HepG2 (cell line): ENCODE data around the gene PIGN.

Experiments
- POLR2A ChIP-seq, 2 experiments: IDR thresholded peaks; 2 replicates each; pipeline ENCODE4 v1.6.1; 2011; ENCODE audit warnings: low read depth in 2 of 2, low read length in 2 of 2, mild to moderate bottlenecking in 1 of 2, moderate library complexity in 1 of 2; ENCODE audit not compliant: insufficient read depth in 1 of 2
- SP1 ChIP-seq, 2 experiments: fragments of 450-650 bp in 1 of 2; sonication (generic) in 1 of 2; formaldehyde crosslinking in 1 of 2; IDR thresholded peaks; 2 replicates each; pipeline versions ENCODE4 v1.4.0 to v1.6.1; 2016 to 2020; ENCODE audit warnings: missing genetic modification reagents in 1 of 2
- TF ChIP-seq, protein P1 (sequence below): sonication (generic); formaldehyde crosslinking; IDR thresholded peaks from 2 replicates; pipeline ENCODE4 v1.4.0; 2020; ENCODE audit warnings: missing genetic modification reagents, borderline replicate concordance
- TF ChIP-seq, protein P2 (sequence below): sonication (generic); formaldehyde crosslinking; IDR thresholded peaks from 2 replicates; pipeline ENCODE4 v1.4.0; 2020; ENCODE audit warnings: mild to moderate bottlenecking, missing genetic modification reagents
- TF ChIP-seq, protein P3 (sequence below): sonication (generic); formaldehyde crosslinking; IDR thresholded peaks from 2 replicates; pipeline ENCODE4 v1.9.0; 2021; ENCODE audit warnings: mild to moderate bottlenecking, missing genetic modification reagents

DNA sequence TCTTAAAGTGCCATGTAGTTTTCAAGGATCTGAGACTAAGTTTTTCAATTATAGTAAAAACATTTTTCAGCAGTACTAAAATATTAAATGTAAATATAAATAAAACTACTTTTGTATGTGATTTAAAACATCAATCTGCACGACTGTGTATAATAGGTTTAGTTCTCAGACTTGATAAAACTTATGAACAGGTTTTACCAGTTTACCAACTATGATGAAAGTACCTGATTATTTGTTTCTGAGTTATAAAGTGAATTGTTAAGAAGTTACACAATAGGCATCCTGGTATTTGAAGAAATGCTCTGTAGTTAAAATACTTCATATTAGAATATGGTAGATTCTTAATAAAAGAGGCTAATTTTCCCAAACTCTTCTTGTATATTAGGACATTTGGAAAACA, 15.0 kb upstream of the PIGN start:
- no peak for TF ChIP-seq POLR2A (IDR thresholded peaks at IDR 0.05; ENCODE audit: insufficient read depth in 1 of 2, low read depth in 2 of 2, low read length in 2 of 2)
- no peak for TF ChIP-seq SP1 (IDR thresholded peaks at IDR 0.05)
- no peak for TF ChIP-seq SP1 (CRISPR knock-in tag; IDR thresholded peaks at IDR 0.05)
- TF ChIP-seq, protein P1, sequence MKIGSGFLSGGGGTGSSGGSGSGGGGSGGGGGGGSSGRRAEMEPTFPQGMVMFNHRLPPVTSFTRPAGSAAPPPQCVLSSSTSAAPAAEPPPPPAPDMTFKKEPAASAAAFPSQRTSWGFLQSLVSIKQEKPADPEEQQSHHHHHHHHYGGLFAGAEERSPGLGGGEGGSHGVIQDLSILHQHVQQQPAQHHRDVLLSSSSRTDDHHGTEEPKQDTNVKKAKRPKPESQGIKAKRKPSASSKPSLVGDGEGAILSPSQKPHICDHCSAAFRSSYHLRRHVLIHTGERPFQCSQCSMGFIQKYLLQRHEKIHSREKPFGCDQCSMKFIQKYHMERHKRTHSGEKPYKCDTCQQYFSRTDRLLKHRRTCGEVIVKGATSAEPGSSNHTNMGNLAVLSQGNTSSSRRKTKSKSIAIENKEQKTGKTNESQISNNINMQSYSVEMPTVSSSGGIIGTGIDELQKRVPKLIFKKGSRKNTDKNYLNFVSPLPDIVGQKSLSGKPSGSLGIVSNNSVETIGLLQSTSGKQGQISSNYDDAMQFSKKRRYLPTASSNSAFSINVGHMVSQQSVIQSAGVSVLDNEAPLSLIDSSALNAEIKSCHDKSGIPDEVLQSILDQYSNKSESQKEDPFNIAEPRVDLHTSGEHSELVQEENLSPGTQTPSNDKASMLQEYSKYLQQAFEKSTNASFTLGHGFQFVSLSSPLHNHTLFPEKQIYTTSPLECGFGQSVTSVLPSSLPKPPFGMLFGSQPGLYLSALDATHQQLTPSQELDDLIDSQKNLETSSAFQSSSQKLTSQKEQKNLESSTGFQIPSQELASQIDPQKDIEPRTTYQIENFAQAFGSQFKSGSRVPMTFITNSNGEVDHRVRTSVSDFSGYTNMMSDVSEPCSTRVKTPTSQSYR (CRISPR knock-in tag): no peak
- TF ChIP-seq, protein P2, sequence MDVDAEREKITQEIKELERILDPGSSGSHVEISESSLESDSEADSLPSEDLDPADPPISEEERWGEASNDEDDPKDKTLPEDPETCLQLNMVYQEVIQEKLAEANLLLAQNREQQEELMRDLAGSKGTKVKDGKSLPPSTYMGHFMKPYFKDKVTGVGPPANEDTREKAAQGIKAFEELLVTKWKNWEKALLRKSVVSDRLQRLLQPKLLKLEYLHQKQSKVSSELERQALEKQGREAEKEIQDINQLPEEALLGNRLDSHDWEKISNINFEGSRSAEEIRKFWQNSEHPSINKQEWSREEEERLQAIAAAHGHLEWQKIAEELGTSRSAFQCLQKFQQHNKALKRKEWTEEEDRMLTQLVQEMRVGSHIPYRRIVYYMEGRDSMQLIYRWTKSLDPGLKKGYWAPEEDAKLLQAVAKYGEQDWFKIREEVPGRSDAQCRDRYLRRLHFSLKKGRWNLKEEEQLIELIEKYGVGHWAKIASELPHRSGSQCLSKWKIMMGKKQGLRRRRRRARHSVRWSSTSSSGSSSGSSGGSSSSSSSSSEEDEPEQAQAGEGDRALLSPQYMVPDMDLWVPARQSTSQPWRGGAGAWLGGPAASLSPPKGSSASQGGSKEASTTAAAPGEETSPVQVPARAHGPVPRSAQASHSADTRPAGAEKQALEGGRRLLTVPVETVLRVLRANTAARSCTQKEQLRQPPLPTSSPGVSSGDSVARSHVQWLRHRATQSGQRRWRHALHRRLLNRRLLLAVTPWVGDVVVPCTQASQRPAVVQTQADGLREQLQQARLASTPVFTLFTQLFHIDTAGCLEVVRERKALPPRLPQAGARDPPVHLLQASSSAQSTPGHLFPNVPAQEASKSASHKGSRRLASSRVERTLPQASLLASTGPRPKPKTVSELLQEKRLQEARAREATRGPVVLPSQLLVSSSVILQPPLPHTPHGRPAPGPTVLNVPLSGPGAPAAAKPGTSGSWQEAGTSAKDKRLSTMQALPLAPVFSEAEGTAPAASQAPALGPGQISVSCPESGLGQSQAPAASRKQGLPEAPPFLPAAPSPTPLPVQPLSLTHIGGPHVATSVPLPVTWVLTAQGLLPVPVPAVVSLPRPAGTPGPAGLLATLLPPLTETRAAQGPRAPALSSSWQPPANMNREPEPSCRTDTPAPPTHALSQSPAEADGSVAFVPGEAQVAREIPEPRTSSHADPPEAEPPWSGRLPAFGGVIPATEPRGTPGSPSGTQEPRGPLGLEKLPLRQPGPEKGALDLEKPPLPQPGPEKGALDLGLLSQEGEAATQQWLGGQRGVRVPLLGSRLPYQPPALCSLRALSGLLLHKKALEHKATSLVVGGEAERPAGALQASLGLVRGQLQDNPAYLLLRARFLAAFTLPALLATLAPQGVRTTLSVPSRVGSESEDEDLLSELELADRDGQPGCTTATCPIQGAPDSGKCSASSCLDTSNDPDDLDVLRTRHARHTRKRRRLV (CRISPR knock-in tag): no peak
- TF ChIP-seq, protein P3, sequence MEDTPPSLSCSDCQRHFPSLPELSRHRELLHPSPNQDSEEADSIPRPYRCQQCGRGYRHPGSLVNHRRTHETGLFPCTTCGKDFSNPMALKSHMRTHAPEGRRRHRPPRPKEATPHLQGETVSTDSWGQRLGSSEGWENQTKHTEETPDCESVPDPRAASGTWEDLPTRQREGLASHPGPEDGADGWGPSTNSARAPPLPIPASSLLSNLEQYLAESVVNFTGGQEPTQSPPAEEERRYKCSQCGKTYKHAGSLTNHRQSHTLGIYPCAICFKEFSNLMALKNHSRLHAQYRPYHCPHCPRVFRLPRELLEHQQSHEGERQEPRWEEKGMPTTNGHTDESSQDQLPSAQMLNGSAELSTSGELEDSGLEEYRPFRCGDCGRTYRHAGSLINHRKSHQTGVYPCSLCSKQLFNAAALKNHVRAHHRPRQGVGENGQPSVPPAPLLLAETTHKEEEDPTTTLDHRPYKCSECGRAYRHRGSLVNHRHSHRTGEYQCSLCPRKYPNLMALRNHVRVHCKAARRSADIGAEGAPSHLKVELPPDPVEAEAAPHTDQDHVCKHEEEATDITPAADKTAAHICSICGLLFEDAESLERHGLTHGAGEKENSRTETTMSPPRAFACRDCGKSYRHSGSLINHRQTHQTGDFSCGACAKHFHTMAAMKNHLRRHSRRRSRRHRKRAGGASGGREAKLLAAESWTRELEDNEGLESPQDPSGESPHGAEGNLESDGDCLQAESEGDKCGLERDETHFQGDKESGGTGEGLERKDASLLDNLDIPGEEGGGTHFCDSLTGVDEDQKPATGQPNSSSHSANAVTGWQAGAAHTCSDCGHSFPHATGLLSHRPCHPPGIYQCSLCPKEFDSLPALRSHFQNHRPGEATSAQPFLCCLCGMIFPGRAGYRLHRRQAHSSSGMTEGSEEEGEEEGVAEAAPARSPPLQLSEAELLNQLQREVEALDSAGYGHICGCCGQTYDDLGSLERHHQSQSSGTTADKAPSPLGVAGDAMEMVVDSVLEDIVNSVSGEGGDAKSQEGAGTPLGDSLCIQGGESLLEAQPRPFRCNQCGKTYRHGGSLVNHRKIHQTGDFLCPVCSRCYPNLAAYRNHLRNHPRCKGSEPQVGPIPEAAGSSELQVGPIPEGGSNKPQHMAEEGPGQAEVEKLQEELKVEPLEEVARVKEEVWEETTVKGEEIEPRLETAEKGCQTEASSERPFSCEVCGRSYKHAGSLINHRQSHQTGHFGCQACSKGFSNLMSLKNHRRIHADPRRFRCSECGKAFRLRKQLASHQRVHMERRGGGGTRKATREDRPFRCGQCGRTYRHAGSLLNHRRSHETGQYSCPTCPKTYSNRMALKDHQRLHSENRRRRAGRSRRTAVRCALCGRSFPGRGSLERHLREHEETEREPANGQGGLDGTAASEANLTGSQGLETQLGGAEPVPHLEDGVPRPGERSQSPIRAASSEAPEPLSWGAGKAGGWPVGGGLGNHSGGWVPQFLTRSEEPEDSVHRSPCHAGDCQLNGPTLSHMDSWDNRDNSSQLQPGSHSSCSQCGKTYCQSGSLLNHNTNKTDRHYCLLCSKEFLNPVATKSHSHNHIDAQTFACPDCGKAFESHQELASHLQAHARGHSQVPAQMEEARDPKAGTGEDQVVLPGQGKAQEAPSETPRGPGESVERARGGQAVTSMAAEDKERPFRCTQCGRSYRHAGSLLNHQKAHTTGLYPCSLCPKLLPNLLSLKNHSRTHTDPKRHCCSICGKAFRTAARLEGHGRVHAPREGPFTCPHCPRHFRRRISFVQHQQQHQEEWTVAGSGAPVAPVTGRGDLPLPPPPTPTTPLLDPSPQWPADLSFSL (CRISPR knock-in tag): no peak
